ENCODE data around the gene FASN.

GRCh38 chr17:82058855-82059249, 39.2 kb downstream of the FASN start:
- TF ChIP-seq GATA2 (IDR thresholded peaks at IDR 0.05; ENCODE audit: low read depth, low read length): no peak
- no peak for TF ChIP-seq GATA3 (IDR thresholded peaks at IDR 0.05; ENCODE audit: low read depth, low read length)
